ENCODE measurements around the gene MAP3K7CL.

The MAP3K7CL gene

GRCh38 chr21:29219165-29219770, 88.8 kb downstream of the MAP3K7CL start:
- no peak for DNase-seq (ENCODE audit: low spot score)
- H3K27ac ChIP-seq: no peak overlapping the region
- H3K4me3 ChIP-seq: no peak overlapping the region
- no peak for TF ChIP-seq CTCF (IDR thresholded peaks at IDR 0.05)

DNA sequence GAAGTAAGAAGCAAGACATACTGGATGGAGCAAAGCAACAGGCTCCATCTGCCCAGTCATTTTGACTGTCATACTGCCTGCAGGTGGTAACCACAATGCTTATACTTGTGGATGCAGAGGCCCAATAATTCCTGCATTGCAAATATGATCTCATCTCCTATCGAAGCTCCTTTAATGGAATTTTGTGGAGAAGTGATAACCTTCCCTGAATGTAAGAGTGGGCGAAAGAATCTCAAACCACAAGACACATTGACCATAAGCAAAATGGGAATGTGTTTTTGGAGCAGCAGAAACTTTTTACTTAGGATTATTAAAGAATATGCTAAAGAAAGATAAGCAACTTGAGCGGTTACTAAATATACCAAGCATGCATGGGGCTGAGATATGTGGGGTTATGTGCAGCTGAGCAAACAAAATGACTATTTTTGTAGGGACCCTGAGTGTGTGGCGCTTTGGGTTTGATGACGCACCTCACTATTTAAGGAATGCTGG, 90.9 kb downstream of the MAP3K7CL start:
- no peak overlapping the region for H3K4me3 ChIP-seq
- peak overlapping the region in 1 of 2 donors; percentile 32 for H3K27ac ChIP-seq
- no peak for TF ChIP-seq CTCF (IDR thresholded peaks at IDR 0.05)
- no peak for DNase-seq (ENCODE audit: low spot score)

GRCh38 chr21:29224006-29224405, 93.6 kb downstream of the MAP3K7CL start:
- no peak for TF ChIP-seq CTCF (IDR thresholded peaks at IDR 0.05)
- Histone ChIP-seq H3K27ac (no peak overlapping the region), H3K4me3 (no peak overlapping the region)
- no peak for DNase-seq (ENCODE audit: low spot score)

Measured in coronary artery (tissue), 2 donors.